ENCODE results near the gene USP13. TPM values are rescaled to one million over a fixed set of nuclear protein-coding genes. Genes with fewer than 3 reads are reported as not detected.

USP13 gene
- total RNA-seq, 2 experiments from 2014 or later: 4.3 to 4.8 TPM

GRCh38 chr3:179604321-179605078 is 48.3 kb upstream of the USP13 start, which contains the start of the genes MRPL47 and NDUFB5:
Gene MRPL47 (minus strand): TSS chr3:179604638. CDS start chr3:179604624, 14 bp downstream.
Gene NDUFB5 (plus strand): TSS chr3:179604794. CDS start chr3:179604816, 22 bp downstream.
- intact Hi-C loops (cut with DNase I, micrococcal nuclease): loop anchor here (1.0 to 5.0 kb wide), 8 partner anchors 40 to 1008 kb away; partner anchors contain the start of genes ACTL6A (in 1 of the 2), MFN1 (in 1 of the 2), PIK3CA (in 1 of the 2) and USP13 (in 1 of the 2)
- Histone ChIP-seq H3K4me1 (ENCODE audit: insufficient read depth, low read length) (peaks cover 21% of the 10 kb centered on the region), H3K27me3 (ENCODE audit: control insufficient read depth in 1 of 2, insufficient read depth in 2 of 2, low read length in 2 of 2) (no peaks in the 10 kb centered on the region), H3K27ac (ENCODE audit: low read depth in 1 of 2, low read length in 2 of 2) (peak within 1 kb of the TSS; percentile 90 to 91), H3K4me3 (ENCODE audit: low read length) (peak within 1 kb of the TSS; percentile 80), H3K36me3 (ENCODE audit: insufficient read depth, low read length) (peaks cover 19% of the 10 kb centered on the region), H3K9me3 (ENCODE audit: control insufficient read depth in 1 of 2, insufficient read depth in 1 of 2, low read length in 2 of 2) (no peaks in the 10 kb centered on the region)
- ATAC-seq (ENCODE audit: poor library complexity) (peak; percentile 99), DNase-seq (peak; percentile 84 to 98 (median 89))
- peak within 1 kb of the TSS; percentile 95 for H3K27ac Mint-ChIP-seq
- no peak for TF ChIP-seq CTCF (IDR thresholded peaks at IDR 0.05)
- H3K4me3 Mint-ChIP-seq: peak within 1 kb of the TSS; percentile 91
- H3K9me3 Mint-ChIP-seq: no peaks in the 10 kb centered on the region
- H3K36me3 Mint-ChIP-seq (ENCODE audit: low read depth): peaks cover 51% of the 10 kb centered on the region
- ChIA-PET POLR2A (interaction anchor here (0.7 to 1.5 kb wide), 15 partner anchors 8 to 998 kb away, joined by 3 to 19 read pairs (median 4); partner anchors contain the start of genes ACTL6A, TTC14, USP13 and ZMAT3), CTCF (interaction anchor here (0.6 to 1.4 kb wide), 3 partner anchors 27 to 45 kb away, joined by 3 to 5 read pairs (median 3); partner anchors contain the start of gene ACTL6A)
- H3K27me3 Mint-ChIP-seq: no peaks in the 10 kb centered on the region
- H3K4me1 Mint-ChIP-seq (ENCODE audit: low read depth): peaks cover 56% of the 10 kb centered on the region

GRCh38 chr3:179606534-179607085 is 46.2 kb upstream of the USP13 start:
- peaks cover 56% of the 10 kb centered on the region for H3K4me1 Mint-ChIP-seq (ENCODE audit: low read depth)
- ChIA-PET POLR2A (no interaction called here), CTCF (no interaction called here)
- intact Hi-C loops (cut with DNase I, micrococcal nuclease): loop anchor here in 1 of 2 experiments (5.0 kb wide), 2 partner anchors 41 to 1006 kb away; no protein-coding TSS in a partner anchor
- H3K36me3 Mint-ChIP-seq (ENCODE audit: low read depth): peaks cover 42% of the 10 kb centered on the region
- Histone ChIP-seq H3K4me1 (ENCODE audit: insufficient read depth, low read length) (peaks cover 21% of the 10 kb centered on the region), H3K27me3 (ENCODE audit: control insufficient read depth in 1 of 2, insufficient read depth in 2 of 2, low read length in 2 of 2) (no peaks in the 10 kb centered on the region), H3K27ac (ENCODE audit: low read depth in 1 of 2, low read length in 2 of 2) (no peak overlapping the region), H3K36me3 (ENCODE audit: insufficient read depth, low read length) (peaks cover 7% of the 10 kb centered on the region), H3K4me3 (ENCODE audit: low read length) (no peak overlapping the region), H3K9me3 (ENCODE audit: control insufficient read depth in 1 of 2, insufficient read depth in 1 of 2, low read length in 2 of 2) (no peaks in the 10 kb centered on the region)
- peak overlapping the region; percentile 72 for H3K4me3 Mint-ChIP-seq
- DNase-seq (no peak), ATAC-seq (ENCODE audit: poor library complexity) (no peak)
- peak overlapping the region; percentile 63 for H3K27ac Mint-ChIP-seq
- no peaks in the 10 kb centered on the region for H3K27me3 Mint-ChIP-seq
- no peak for TF ChIP-seq CTCF (IDR thresholded peaks at IDR 0.05)
- no peaks in the 10 kb centered on the region for H3K9me3 Mint-ChIP-seq

- no peak for TF ChIP-seq CTCF (IDR thresholded peaks at IDR 0.05)
- intact Hi-C loops (cut with DNase I, micrococcal nuclease): loop anchor here in 1 of 2 experiments (5.0 kb wide), 2 partner anchors 38 to 1003 kb away; no protein-coding TSS in a partner anchor
- ChIA-PET CTCF (no interaction called here), POLR2A (no interaction called here)
- H3K9me3 Mint-ChIP-seq: no peaks in the 10 kb centered on the region
- peaks cover 36% of the 10 kb centered on the region for H3K36me3 Mint-ChIP-seq (ENCODE audit: low read depth)
- H3K27ac ChIP-seq (ENCODE audit: low read depth in 1 of 2, low read length in 2 of 2): peak overlapping the region in 1 of 2 donors; percentile 3
- peaks cover 15% of the 10 kb centered on the region for H3K4me1 ChIP-seq (ENCODE audit: insufficient read depth, low read length)
- no peak overlapping the region for H3K4me3 ChIP-seq (ENCODE audit: low read length)
- H3K27me3 ChIP-seq (ENCODE audit: control insufficient read depth in 1 of 2, insufficient read depth in 2 of 2, low read length in 2 of 2): no peaks in the 10 kb centered on the region
- DNase-seq (peak in 3 of 14 experiments; percentile 26 to 61 (median 34)), ATAC-seq (ENCODE audit: poor library complexity) (no peak)
- H3K9me3 ChIP-seq (ENCODE audit: control insufficient read depth in 1 of 2, insufficient read depth in 1 of 2, low read length in 2 of 2): no peaks in the 10 kb centered on the region
- H3K27me3 Mint-ChIP-seq: no peaks in the 10 kb centered on the region
- peak overlapping the region; percentile 11 for H3K4me3 Mint-ChIP-seq
- peak overlapping the region; percentile 83 for H3K27ac Mint-ChIP-seq
- H3K4me1 Mint-ChIP-seq (ENCODE audit: low read depth): peaks cover 49% of the 10 kb centered on the region
- H3K36me3 ChIP-seq (ENCODE audit: insufficient read depth, low read length): peaks cover 9% of the 10 kb centered on the region
Measured at GRCh38 chr3:179608931-179609720, 43.7 kb upstream of the USP13 start.

Data from CD4-positive, alpha-beta T cell (primary cell).